Activated CD8-positive, alpha-beta T cell treated with anti-CD3 and anti-CD28 coated beads for 36 hours (primary cell): ENCODE data around the gene BCL11B. TPM values are rescaled to one million over a fixed set of nuclear protein-coding genes. Genes with fewer than 3 reads are reported as not detected.

Source experiments
- ATAC-seq: fragments of 200-7000 bp; cut with Tn5 transposase; one replicate; pipeline ENCODE4 v1.10.0; 2021; ENCODE audit warnings: mild to moderate bottlenecking, moderate library complexity
- CTCF ChIA-PET: fragments of 350-600 bp; sonication (Branson Sonifier 250); formaldehyde crosslinking; loops from one replicate; lab custom pipeline; 2021; ENCODE audit warnings: antibody characterized with exemption; lab: Charles Lee
- POLR2A ChIA-PET: fragments of 350-600 bp; sonication (Branson Sonifier 250); formaldehyde crosslinking; loops from one replicate; lab custom pipeline; 2021; ENCODE audit warnings: antibody characterized with exemption; lab: Charles Lee
- DNase-seq: peaks from one replicate; pipeline ENCODE4 v3.0.0-alpha.2; 2020
- H3K27ac Mint-ChIP-seq: one replicate; pipeline ENCODE4 v1.8.0; 2021; ENCODE audit warnings: mild to moderate bottlenecking, mixed read lengths
- H3K27me3 Mint-ChIP-seq: one replicate; pipeline ENCODE4 v1.8.0; 2021; ENCODE audit warnings: mixed read lengths
- H3K36me3 Mint-ChIP-seq: one replicate; pipeline ENCODE4 v1.8.0; 2021; ENCODE audit warnings: low read depth, mixed read lengths
- H3K4me1 Mint-ChIP-seq: one replicate; pipeline ENCODE4 v1.8.0; 2021; ENCODE audit warnings: low read depth, mixed read lengths
- H3K4me3 Mint-ChIP-seq: one replicate; pipeline ENCODE4 v1.8.0; 2021; ENCODE audit warnings: mild to moderate bottlenecking, moderate library complexity, mixed read lengths
- H3K9me3 Mint-ChIP-seq: one replicate; pipeline ENCODE4 v1.8.0; 2021; ENCODE audit warnings: mixed read lengths
- intact Hi-C: fragments of 100-400 bp; cut with micrococcal nuclease; formaldehyde crosslinking; loops from one replicate; pipeline ENCODE4 v1.10.0; 2022
- total RNA-seq, 2 experiments: library from RNA; stranded (reverse); gene quantifications; one replicate each; pipeline ENCODE4 v1.2.3, GENCODE V29; 2021
- TF ChIP-seq, protein P1 (sequence below): fragments of 200-600 bp; IDR thresholded peaks from one replicate; pipeline ENCODE4 v1.8.0; 2022; ENCODE audit warnings: antibody characterized with exemption, mild to moderate bottlenecking

The BCL11B gene
- total RNA-seq, 2 experiments from 2014 or later: 48.5 to 53.0 TPM

DNA sequence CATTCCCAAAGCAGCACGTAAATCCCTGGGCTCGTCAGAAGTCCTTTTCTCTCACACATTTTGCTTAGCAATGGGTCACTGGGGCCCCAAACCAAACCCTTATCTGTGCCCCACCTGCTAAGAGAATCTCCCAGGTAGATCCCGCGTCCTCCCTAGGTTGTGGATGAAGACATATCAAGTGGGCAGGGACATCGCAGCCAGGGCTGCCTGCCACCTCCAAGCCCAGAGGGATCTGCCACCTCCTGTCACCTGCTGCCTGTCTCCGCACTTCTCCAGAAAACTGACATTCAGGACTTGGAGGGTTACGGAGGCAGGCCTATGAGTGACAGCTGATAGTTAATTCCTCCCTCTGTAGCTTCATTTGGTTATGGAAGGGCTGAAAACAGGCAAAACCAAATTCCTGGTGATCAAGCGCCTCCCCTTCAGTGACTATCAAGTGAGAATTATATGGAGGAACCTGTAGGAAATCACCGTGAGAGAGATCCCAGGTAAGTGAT lies 19.5 kb downstream of the BCL11B start:
- H3K36me3 Mint-ChIP-seq: peaks cover 82% of the 10 kb centered on the region
- peaks cover 89% of the 10 kb centered on the region for H3K4me1 Mint-ChIP-seq
- TF ChIP-seq, protein P1, sequence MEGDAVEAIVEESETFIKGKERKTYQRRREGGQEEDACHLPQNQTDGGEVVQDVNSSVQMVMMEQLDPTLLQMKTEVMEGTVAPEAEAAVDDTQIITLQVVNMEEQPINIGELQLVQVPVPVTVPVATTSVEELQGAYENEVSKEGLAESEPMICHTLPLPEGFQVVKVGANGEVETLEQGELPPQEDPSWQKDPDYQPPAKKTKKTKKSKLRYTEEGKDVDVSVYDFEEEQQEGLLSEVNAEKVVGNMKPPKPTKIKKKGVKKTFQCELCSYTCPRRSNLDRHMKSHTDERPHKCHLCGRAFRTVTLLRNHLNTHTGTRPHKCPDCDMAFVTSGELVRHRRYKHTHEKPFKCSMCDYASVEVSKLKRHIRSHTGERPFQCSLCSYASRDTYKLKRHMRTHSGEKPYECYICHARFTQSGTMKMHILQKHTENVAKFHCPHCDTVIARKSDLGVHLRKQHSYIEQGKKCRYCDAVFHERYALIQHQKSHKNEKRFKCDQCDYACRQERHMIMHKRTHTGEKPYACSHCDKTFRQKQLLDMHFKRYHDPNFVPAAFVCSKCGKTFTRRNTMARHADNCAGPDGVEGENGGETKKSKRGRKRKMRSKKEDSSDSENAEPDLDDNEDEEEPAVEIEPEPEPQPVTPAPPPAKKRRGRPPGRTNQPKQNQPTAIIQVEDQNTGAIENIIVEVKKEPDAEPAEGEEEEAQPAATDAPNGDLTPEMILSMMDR: no peak
- peak overlapping the region; percentile 86 for H3K4me3 Mint-ChIP-seq
- DNase-seq (no peak), ATAC-seq (no peak)
- intact Hi-C loops: no loop called here
- ChIA-PET POLR2A (interaction anchor here (0.6 to 7.6 kb wide), 5 partner anchors 9 to 1079 kb away, joined by 3 to 131 read pairs (median 22); no protein-coding TSS in a partner anchor), CTCF (interaction anchor here (0.8 to 2.6 kb wide), 5 partner anchors 10 to 64 kb away, joined by 3 to 12 read pairs (median 3); no protein-coding TSS in a partner anchor)
- H3K9me3 Mint-ChIP-seq: no peaks in the 10 kb centered on the region
- H3K27me3 Mint-ChIP-seq: no peaks in the 10 kb centered on the region
- peak overlapping the region; percentile 95 for H3K27ac Mint-ChIP-seq

DNA sequence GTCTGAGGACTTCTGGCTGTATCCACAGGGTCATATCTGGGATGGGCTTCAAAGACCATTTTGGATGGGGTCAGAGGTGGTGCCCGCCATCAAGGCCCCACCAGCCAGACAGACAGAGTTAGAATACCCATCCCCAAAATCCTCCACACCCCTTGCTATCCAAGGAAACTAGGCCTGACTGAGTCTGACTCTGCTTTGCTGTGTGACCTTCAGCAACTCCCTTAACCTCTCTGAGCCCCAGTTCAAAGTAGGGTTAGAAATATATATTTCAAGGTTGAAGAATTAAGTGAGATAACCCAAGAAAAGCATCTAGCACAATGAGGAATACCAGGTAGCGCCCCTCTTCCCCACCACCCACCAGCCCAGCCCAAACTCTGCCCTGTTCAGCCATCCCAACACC lies 20.3 kb downstream of the BCL11B start:
- intact Hi-C loops: no loop called here
- no peaks in the 10 kb centered on the region for H3K9me3 Mint-ChIP-seq
- H3K4me1 Mint-ChIP-seq: peaks cover 91% of the 10 kb centered on the region
- ChIA-PET POLR2A (interaction anchor here (0.6 to 7.9 kb wide), 6 partner anchors 10 to 63 kb away, joined by 3 to 131 read pairs (median 51); no protein-coding TSS in a partner anchor), CTCF (interaction anchor here (0.8 to 1.2 kb wide), 4 partner anchors 9 to 60 kb away, joined by 3 to 4 read pairs (median 3); no protein-coding TSS in a partner anchor)
- peaks cover 79% of the 10 kb centered on the region for H3K36me3 Mint-ChIP-seq
- ATAC-seq (no peak), DNase-seq (no peak)
- H3K4me3 Mint-ChIP-seq: peak overlapping the region; percentile 57
- peak overlapping the region; percentile 95 for H3K27ac Mint-ChIP-seq
- TF ChIP-seq, protein P1: no peak
- H3K27me3 Mint-ChIP-seq: no peaks in the 10 kb centered on the region

DNA sequence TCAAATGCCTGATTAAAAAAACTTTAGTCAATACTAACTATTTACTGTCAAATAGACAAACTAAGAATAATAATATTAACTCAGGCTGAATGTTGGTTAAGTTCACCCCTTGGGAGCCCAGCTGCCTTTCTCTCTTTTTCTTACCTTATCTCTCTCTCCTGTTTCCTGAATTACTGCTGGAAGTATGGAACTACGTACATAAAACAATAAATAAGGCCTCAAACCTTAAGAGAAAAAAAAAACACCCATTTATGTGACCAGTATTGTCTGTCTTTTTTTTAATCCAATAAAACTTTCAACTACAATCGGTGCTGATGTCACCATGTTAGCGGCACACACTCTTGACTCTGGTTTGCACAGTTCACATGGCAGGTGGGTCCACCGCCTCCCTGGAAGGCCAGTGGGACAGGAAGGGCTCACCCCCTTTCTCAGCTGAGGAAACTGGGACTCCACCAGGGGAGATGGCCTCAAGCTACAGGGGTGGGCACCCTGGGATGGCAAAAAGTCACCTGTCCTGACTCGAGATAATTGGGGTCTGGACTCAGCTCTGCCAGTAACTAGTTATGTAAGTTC lies 21.3 kb downstream of the BCL11B start:
- ChIA-PET POLR2A (interaction anchor here (0.9 to 23.8 kb wide), 4 partner anchors 9 to 62 kb away, joined by 5 to 496 read pairs (median 46); partner anchors contain the start of gene BCL11B), CTCF (interaction anchor here (1.2 to 2.4 kb wide), 4 partner anchors 10 to 15 kb away, joined by 4 to 7 read pairs (median 4); no protein-coding TSS in a partner anchor)
- intact Hi-C loops: no loop called here
- peaks cover 71% of the 10 kb centered on the region for H3K36me3 Mint-ChIP-seq
- no peaks in the 10 kb centered on the region for H3K27me3 Mint-ChIP-seq
- no peak for ATAC-seq
- TF ChIP-seq, protein P1: no peak
- H3K9me3 Mint-ChIP-seq: no peaks in the 10 kb centered on the region
- DNase-seq: no peak
- peak overlapping the region; percentile 57 for H3K4me3 Mint-ChIP-seq
- H3K27ac Mint-ChIP-seq: peak overlapping the region; percentile 95
- peaks cover 83% of the 10 kb centered on the region for H3K4me1 Mint-ChIP-seq

DNA sequence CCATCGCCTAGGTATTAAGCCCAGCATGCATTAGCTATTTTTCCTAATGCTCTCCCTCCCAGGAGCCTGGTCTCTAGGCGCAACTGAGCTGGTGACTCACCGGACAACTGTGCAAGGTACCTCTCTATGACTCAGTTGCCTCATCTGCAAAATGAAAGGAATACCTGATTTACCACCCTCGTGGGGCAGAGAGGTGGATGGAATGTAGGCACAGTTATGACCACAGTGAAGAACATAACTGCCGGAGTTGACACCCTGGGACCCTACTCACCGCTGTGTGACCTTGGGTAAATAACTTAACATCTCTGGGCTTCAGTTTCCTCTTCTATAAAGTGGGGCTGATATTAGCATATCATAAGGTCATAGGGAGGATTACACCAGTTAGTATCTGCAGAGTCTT lies 22.6 kb downstream of the BCL11B start:
- Mint-ChIP-seq H3K9me3 (no peaks in the 10 kb centered on the region), H3K36me3 (peaks cover 68% of the 10 kb centered on the region), H3K27me3 (no peaks in the 10 kb centered on the region), H3K4me3 (peak overlapping the region; percentile 57), H3K27ac (peak overlapping the region; percentile 95), H3K4me1 (peaks cover 77% of the 10 kb centered on the region)
- ChIA-PET CTCF (interaction anchor here (1.3 to 2.4 kb wide), 4 partner anchors 11 to 17 kb away, joined by 3 to 8 read pairs (median 7); no protein-coding TSS in a partner anchor), POLR2A (interaction anchor here (0.7 to 23.8 kb wide), 4 partner anchors 16 to 61 kb away, joined by 3 to 496 read pairs (median 46); partner anchors contain the start of gene BCL11B)
- ATAC-seq (peak; percentile 29), DNase-seq (peak; percentile 61)
- intact Hi-C loops: no loop called here
- TF ChIP-seq, protein P1: no peak
